HL-60/S4 treated with phorbol 12-myristate 13-acetate at 8.2 ng/mL for 4 days and 3 days (cell line): ENCODE data around the gene RNF121.

Source experiments
- in situ Hi-C: fragments of 300-500 bp; cut with MboI; formaldehyde crosslinking; loops from 2 replicates; pipeline ENCODE4 v1.15.0; 2022; ENCODE audit warnings: low sequenced_read_pairs

RNF121 gene

DNA sequence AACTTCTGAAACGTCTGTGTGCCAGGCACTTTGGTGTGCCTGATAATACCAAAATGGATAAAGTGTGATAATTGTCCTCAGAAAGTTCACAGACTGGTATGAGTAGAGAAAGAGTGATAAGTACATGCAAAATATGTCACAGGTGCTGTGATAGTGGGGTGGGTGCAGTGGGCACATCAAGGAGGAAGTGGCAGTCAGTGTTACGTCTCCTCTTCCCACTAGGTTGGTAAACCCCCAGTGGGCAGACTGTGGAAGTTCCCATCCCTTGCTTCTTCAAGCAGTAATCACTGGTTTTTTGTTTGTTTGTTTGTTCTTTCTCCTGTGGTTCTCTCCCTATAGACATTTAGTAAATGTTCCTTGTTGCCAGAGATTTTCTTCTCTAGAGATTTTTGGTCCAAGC is 5.4 kb downstream of the RNF121 start:
- in situ Hi-C loops, result no loop called here

DNA sequence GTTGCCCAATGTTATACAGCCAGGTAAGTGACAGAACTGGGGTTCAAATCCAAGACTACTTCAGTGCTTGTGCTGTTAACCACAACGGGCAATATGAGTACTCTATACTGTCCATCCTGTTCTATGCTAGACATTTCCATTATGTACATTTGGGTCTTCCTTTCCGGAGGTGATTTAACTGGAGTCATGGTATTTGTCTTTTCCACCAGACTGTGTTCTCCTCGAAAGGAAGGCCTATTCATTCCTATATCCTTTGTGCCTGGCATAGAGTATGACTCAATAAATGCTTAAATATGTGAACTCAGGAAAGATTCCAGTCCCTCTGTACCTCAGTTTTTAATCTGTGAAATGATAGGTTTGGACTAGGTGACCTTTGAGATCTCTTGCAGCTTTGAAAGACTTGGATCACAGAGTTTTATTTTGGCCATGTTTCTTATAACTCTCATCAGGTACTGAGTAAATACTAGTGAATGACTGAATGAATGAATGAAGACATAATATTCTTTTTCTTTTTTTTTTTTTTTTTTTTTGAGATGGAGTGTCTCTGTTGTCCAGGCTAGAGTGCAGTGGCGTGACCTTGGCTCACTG is 6.6 kb downstream of the RNF121 start:
- in situ Hi-C loops, result no loop called here

DNA sequence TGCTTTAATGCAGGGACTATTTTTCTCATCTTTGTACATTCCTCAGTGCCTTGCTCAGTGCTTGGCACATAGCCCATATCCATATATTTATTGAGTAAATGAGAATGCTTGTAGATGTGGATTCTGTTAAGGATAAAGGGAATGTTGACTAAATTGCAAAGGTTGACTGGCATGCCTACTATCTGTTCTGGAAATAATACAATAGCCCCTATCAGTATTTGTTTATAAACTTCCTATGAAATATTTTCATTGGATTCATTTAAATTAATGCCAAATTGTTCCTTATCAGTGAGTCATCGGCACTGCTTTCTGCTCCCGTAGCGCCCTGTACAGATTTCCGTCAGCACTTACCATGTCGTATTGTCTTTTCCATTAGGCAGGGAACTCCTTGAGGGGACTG is 8.0 kb downstream of the RNF121 start:
- in situ Hi-C loops, result no loop called here

DNA sequence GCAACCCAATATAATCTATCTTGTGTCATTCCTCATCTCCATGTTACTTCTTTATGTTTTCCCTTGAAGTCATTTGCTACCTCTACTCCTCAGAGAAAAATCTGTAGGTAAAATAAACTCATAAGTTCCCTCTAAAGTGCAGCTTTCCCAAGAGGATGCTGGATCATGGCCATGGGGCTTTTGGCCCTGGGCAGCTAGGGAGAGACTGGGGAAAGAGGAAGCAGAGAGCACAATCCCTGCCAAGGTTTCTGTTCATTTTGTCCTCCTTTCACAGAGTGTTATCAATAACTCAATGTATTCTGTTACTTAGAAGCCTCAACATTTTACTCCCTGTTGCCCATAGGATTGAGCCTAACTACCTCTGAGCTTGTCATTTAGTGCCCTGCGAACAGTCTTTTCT is 9.0 kb downstream of the RNF121 start:
- in situ Hi-C loops, result no loop called here

DNA sequence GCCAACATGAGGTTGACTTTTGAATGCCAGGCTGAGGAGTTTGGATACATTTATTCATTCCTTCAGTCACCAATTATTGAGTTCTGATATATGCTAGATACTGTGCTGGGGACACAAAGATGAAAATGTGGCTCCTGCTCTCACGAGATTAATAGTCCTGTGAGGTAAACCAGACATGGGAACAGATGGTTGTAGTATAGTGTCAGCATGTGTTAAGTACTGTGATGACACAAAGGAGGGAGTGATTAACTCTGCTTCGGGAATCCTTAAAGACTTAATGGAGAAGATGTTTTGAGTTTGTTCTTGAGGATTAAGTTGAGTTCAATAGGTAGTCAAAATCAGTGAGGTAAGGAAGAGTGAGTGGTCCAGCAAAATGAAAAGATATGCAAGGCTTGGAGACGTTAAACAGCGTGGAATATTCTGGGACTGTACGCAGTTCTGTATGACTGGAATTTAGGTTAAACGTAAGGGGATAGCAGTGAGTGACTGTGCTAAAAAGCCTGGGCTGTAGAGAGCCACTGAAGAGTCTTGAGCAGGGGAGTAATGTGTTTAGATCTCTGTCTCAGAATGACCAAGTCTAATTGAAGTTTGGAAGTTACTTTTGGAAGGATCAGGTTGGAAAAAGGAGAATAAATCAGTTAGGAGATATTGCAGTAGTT is 11.8 kb downstream of the RNF121 start:
- in situ Hi-C loops, result no loop called here

DNA sequence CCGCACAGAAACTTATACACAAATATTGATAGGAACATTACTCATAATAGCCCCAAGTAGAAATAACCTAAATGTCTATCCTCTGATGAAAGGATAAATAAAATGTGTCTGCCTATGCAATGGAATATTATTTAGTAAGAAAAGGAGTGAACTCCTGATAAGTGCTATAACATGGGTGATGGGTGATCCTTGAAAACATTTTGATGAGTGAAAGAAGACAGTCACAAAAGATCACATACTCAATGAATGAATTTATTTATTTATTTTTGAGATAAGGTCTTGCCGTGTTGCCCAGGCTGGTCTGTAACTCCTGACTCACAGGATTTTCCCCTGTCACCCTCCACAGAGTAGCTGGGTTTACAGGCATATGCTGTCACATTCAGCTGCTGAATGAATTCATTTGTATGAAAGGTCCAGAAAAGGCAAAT is 17.3 kb downstream of the RNF121 start:
- in situ Hi-C loops, result no loop called here

DNA sequence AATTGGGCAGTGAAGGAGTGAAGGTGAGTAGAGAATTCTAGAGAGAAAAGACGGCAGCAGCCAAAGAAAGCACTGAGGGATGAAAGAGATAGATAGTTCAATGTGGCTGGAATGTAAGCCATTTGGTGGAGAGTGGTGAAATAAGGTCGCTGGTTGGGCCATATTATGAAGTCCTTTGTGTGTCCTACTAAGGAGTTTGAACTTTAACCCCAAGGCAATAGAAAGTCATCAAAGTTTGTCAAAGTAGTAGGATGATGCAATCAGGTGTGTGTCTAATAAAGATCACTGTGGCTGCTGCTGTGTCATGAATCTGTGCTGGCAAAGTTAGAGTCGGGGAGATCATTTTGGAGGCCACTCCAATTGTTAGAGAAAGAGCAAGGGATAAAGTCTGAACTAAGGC is 18.7 kb downstream of the RNF121 start:
- in situ Hi-C loops, result no loop called here

DNA sequence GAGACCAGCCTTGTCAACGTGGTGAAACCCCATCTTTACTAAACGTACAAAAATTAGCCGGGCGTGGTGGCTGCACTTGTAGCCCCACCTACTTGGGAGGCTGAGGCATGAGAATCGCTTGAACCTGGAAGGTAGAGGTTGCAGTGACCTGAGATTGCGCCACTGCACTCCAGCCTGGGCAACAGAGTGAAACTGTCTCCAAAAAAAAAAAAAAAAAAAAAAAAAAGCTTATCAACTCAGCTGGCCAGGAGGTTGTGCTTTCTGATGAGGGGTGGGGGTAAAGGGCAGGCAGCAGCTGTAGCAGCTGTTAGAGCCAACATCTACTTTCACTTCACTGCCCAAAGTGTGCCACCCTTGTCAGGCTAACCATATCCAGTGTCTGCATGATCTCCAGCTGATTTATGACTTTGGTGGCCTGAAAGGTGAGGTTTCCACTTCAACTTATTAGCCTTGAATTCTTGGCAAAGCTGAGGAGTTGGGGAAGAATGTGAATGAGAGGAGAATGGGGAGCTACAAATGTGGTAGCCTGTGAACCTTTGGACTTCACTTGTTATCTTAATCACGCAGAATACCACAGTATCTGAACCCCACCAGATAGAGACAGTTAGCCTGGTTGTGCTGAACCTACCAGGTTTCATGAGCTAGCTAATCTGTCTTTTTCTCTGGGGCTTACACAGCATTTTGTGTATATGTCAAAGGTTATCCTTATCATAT is 19.6 kb downstream of the RNF121 start:
- in situ Hi-C loops, result no loop called here

DNA sequence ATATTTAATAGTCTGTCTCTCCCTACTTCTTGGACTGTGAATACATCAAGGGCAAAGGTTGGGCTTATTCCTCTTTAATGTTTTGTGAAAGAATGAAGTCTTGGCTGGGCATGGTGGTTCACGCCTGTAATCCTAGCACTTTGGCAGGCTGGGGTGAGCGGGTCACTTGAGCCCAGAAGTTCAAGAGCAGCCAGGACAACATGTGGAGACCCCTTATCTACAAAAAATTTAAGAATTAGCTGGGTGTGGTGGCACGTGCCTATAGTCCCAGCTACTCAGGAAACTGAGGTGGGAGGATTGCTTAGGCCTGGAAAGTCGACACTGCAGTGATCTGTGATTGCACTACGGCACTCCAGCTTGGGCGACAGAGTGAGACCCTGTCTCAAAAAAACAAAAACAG is 20.2 kb downstream of the RNF121 start:
- in situ Hi-C loops, result no loop called here

DNA sequence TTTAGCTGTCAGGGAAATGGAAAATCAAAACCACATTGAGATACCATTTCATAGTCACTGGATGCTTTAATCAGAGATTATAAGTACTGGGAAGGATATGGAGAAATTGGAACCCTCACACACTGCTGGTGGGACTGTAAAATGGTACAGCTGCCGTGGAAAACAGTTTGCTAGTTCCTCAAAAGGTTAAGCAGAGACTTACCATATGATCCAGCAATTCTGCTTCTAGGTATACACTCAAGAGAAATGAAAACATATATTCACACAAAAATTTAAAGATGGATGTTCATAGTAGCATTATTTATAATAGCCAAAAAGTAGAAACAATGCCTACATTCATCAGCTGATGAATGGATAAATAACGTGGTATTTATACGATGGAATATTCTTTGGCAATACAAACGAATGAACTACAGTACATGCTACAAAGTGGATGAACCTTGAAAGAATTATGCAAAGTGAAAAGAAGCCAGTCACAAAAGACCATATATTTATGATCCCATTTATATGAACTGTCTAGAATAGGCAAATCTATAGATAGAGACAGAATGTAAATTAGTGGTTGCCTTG is 23.0 kb downstream of the RNF121 start:
- in situ Hi-C loops, result no loop called here

DNA sequence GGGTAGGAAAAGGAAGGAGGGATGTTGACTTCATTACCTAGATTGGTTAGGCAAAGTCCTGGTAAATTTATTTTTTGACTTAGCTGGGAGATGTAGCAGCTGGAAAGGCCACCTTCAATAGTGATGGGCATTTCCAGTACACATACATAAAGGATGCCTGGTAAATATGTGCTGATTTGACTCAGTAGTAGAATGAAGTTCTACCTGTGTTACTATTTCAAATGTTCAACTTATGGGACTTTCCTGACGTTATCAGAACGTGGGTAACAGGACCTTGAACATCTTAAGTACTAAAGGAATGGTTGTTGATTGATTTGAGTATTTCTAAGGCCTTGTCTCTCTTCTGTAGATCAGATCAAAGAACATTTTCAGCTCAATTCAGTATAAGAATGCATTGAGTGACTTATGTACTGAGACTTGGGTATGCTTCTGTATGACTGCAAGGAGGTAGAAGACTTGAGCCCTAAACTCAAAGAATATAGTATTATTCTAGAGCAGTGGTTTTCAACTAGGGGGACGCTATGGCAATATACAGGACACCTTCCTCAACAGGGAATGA is 27.1 kb downstream of the RNF121 start:
- in situ Hi-C loops, result no loop called here

DNA sequence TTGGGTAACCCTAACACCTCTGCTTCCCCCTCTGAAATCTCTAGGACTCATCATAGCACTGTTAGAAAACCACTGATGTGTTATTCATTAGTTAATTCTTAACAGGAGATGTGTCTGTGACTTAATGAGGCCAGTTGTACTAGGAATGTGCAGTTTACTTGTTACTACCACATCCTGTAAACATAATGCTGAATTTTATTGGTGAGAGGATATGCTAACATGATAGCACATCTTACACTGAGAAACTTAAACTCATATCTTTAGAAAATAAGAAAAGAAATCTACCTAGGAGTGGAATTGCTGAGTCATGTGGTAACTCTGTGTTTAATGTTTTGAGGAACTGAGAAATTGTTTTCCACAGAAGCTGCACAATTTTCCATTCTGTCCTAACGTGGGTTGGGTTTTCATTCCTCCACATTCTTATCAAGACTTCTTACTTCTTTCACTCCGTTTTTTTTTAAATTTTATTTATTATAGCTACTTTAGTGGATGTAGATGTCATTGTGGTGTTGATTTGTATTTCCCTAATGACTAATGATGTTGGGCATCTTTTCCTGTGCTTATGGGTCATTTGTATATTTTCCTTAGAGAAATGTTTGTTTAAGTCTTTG is 33.7 kb downstream of the RNF121 start:
- in situ Hi-C loops, result no loop called here

DNA sequence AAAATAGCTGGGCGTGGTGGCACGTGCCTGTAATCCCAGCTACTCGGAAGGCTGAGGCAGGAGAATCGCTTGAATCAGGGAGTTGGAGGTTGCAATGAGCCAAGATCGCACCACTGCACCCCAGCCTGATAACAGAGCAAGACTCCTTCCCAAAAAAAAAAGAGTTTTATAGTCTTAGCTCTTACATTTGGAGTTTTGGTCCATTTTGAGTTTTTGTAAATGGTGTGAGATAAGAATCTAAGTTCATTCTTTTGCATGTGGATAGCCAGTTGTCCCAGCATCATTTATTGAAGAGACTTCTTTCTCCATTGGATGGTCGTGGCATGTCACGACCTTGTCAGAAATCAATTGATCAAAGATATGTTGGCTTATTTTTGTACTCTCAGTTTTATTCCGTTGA is 34.6 kb downstream of the RNF121 start:
- in situ Hi-C loops, result no loop called here

DNA sequence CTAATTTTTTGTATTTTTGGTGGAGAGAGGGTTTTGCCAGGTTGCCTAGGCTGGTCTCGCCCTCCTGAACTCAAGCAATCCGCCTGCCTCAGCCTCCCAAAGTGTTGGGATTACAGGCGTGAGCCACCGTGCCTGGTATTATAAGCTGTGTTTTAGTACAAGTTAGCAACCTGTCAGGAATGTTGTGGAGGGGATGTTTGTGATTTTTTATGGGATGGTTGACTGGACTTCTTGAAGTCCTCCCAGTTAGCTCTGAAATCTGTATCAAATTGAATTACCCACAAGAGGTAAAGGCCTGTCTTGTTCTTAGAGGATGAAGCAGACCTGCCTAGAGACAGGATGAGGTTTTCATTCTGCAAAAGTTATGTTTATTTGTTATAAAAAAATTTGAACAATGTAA is 35.8 kb downstream of the RNF121 start:
- in situ Hi-C loops, result no loop called here

DNA sequence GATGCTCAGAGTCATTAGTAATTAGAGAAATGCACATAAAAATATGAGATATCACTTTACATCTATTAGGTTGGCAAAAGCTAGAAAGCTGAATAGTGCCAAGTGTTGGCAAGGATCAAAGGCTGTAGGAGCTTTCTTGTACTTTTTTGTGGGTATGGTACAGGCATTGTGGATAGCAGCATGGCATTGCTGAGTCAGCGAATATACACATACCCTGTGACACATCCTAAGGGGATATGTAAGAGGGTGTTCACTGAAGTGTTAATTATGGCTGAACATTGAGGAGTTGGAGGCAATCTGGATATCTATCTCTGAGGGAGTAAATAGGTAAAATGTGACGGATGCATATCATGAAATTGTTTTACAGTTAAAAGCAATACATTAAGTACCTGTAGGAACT is 42.8 kb downstream of the RNF121 start:
- in situ Hi-C loops, result no loop called here

DNA sequence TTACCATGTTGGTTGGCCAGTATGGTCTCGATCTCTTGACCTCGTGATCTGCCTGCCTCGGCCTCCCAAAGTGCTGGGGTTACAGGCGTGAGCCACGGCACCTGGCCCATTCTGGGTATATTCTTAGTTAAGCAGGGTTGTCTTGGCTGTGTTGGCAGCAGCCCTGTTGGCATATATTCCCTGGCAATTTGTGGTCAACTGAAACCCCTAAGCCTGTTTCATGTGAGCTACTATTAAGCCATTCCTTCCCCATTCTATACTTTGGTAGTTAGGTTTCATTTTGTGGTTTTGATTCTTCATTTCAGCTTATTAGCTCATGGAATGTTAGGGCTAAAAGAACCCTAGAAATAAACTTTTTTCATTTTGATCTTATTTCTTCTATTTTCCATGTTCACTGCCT is 47.7 kb downstream of the RNF121 start:
- in situ Hi-C loops, result no loop called here

DNA sequence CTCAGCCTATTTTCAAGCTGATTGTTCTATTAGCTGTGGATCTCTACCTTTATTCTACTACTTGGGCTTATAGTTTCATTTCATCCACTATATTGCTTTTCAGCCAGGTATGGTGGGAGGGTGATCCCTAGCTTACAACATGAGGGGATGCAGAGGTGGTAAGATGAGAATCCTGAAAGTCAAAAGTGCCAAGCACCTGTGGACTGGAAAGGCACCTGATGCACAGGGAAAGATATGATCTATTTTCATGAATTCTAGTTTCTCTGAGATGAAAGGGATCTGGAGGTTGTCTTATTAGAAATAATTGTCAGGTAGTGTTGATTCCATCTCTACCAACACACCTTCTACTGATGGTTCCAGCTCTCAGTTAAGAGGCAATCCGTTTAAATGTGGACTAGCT is 48.2 kb downstream of the RNF121 start:
- in situ Hi-C loops, result no loop called here

DNA sequence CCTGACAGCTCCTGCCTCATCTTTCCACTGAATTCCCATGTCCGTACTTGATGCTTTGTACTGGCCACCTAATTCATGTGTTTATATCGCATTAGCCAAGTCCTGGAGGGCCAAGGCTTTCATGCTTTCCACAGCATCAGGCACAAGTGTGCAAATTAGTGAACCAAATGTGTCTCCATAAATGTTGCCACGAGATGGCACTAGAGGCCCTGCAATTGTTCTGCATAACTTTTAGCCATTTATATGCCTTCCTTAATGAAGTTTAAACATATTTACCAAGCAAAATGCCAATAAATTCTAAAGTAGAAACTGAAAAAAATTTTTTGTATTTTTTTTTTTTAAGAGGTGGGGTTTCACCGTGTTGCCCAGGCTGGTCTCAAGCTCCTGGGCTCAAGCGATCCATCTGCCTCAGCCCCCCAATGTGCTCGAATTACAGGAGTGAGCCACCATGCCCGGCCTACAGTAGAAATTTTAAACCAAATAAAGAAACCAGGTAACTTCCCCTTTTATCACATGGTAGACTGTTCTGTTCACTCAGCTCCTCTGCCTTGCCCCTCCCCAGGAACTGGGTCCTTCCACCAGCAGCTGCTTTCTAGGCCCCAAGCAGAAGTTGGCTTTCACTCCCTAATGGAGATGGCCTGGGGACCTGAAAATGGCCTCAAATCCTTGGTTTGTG is 49.0 kb downstream of the RNF121 start:
- in situ Hi-C loops, result no loop called here

DNA sequence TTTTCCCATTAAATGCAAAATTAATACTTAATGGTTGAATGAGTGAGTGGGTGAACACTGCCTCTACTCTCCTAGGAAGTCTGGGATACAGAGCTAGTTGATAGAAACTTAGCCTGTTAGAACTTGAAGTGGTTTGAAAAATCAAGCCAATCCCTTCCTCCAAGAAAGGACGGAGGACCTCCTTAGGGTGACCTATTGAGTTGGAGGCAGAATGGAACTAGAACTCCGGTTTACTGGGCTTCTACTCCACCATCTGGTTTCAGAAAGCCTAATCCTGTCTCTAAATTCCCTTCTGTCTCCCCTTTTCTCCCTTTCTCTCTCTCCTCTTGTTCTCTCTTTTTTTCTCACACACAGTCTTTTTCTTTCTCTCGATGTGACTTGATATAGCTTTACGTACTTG is 50.2 kb downstream of the RNF121 start:
- in situ Hi-C loops, result no loop called here

DNA sequence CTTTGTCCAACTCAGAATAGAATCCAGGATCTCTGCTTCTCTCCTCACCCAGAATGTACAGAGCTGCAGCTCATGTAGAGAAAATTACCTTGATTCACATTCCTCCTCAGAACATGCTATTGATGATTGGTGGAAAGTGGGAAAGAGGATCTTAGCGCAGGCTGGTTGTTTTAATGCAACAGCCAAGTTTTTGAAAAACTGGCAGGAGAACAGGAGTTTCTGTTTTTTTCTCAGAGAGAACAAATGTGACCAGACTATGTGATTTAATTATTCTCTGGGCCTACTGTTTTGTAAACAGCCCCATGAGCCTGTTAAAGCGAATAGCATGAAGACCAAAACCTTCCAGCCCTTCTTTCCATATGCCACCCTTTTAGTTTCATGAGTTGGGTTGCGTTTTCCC is 50.8 kb downstream of the RNF121 start:
- in situ Hi-C loops, result no loop called here

DNA sequence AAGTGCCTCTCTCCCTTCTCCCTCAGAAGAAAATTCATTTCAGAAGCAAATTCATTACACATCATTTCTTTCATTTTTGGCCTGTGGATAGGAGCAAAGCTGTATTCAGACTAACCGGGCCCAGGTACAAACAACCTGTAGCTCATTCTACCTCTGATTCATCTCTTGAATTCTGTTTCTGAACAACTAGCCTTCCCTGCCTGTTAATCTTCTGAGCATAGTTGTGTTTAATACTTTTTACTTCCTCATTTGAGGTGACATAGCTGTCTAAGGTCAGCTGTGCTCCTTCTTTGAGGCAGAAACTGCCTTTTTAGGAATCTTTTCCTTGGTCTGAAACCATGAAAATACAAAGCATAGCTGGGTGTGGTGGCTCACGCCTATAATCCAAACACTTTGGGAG is 57.3 kb downstream of the RNF121 start:
- in situ Hi-C loops, result no loop called here
